Stimulated activated CD4-positive, alpha-beta T cell treated with anti-CD3 and anti-CD28 coated beads, Interleukin-2, amount 100 ng/mL, for 48 hours (primary cell): ENCODE data around the gene DNM1.

ENCODE experiments used
- DNase-seq, 2 donors: peaks; one replicate each; pipeline ENCODE4 v3.0.0-alpha.2; 2020

The DNM1 gene

GRCh38 chr9:128280084-128280622, 77.0 kb downstream of the DNM1 start:
- DNase-seq = no peak

GRCh38 chr9:128282500-128282899, 79.3 kb downstream of the DNM1 start:
- DNase-seq = no peak

GRCh38 chr9:128285033-128285784, 82.0 kb downstream of the DNM1 start:
- DNase-seq = no peak

- DNase-seq = no peak
Measured at GRCh38 chr9:128286440-128286839, 83.3 kb downstream of the DNM1 start.

- no peak for DNase-seq
Measured at GRCh38 chr9:128288273-128289004, 85.3 kb downstream of the DNM1 start.

GRCh38 chr9:128292009-128292408, 88.8 kb downstream of the DNM1 start:
- no peak for DNase-seq

- DNase-seq = no peak
Measured at GRCh38 chr9:128293091-128293490, 89.9 kb downstream of the DNM1 start.

GRCh38 chr9:128294142-128294541, 91.0 kb downstream of the DNM1 start:
- DNase-seq = no peak

- DNase-seq = no peak
Measured at GRCh38 chr9:128296340-128297220, 93.4 kb downstream of the DNM1 start.

GRCh38 chr9:128297221-128297773, 94.1 kb downstream of the DNM1 start:
- DNase-seq = no peak

- DNase-seq = no peak
Measured at GRCh38 chr9:128298535-128299482, 95.6 kb downstream of the DNM1 start.

- DNase-seq = no peak
Measured at GRCh38 chr9:128304136-128304970, 101.2 kb downstream of the DNM1 start.
